K562 (cell line): ENCODE results near the gene ANKRD36B. TPM values are rescaled to one million over a fixed set of nuclear protein-coding genes. Genes with fewer than 3 reads are reported as not detected.
"Not testable (repeated sequence)": the region's sequence is repeated elsewhere in the genome, so short reads cannot be mapped to it uniquely, and the experiment has no call there.

Experiments used
- ATAC-seq: fragments of 200-7000 bp; cut with Tn5 transposase; 3 replicates; pipeline ENCODE4 v1.9.1; 2020; ENCODE audit warnings: moderate library complexity
- BruUV-seq: library from RNA; stranded (reverse); fragments of 400-500 nt; replicated peaks from 2 replicates; lab custom pipeline; 2021; lab: Mats Ljungman, UMichigan
- CTCF ChIA-PET: fragments of 300-600 bp; formaldehyde crosslinking; extraction: SDS; loops from one replicate; lab custom pipeline; 2021; ENCODE audit warnings: low intra/inter-chr PET ratio; lab: Yijun Ruan, JAX
- POLR2A ChIA-PET: fragments of 300-600, 350-650 bp; sonication (Branson Sonifier 250); formaldehyde crosslinking; extraction: SDS; loops from one replicate; lab custom pipeline; 2021; ENCODE audit warnings: antibody characterized with exemption, inconsistent platforms; lab: Yijun Ruan, JAX
- DNase-seq, 4 experiments: peaks; one replicate each; pipeline versions ENCODE4 v3.0.0 to v3.0.0-alpha.2; 2011 to 2018; ENCODE audit warnings: low spot score in 3 of 4, mixed read lengths in 3 of 4; ENCODE audit errors: extremely low read depth in 1 of 4
- FAIRE-seq: peaks from 2 replicates; lab custom pipeline; 2011; peaks lifted over from hg19 to GRCh38; lab: Jason Lieb, UNC
- H2AFZ ChIP-seq: 2 replicates; pipeline ENCODE4 v1.6.0; 2011; ENCODE audit warnings: low read depth, low read length, control low read depth, inconsistent platforms
- H3K27ac ChIP-seq: fragments of 200-600 bp; 3 replicates; pipeline ENCODE4 v1.8.0; 2011; ENCODE audit warnings: low read depth, mild to moderate bottlenecking, control low read depth, inconsistent platforms, low read length, moderate library complexity, mixed read lengths; ENCODE audit errors: extremely low read depth
- H3K27me3 ChIP-seq, 2 experiments: fragments of 300-600 bp in 1 of 2; 2 replicates in 1 of 2; 3 replicates in 1 of 2; pipeline versions ENCODE4 v1.6.0 to v1.8.0; 2011; ENCODE audit warnings: inconsistent platforms in 2 of 2, low read length in 2 of 2, mild to moderate bottlenecking in 1 of 2, mixed read lengths in 1 of 2, moderate library complexity in 1 of 2; ENCODE audit not compliant: control insufficient read depth in 2 of 2, insufficient read depth in 2 of 2
- H3K36me3 ChIP-seq: fragments of 300-600 bp; 3 replicates; pipeline ENCODE4 v1.8.0; 2011; ENCODE audit warnings: mild to moderate bottlenecking, low read length, inconsistent platforms; ENCODE audit not compliant: control insufficient read depth, insufficient read depth
- H3K4me1 ChIP-seq, 2 experiments: fragments of 200-600 bp in 1 of 2; replicated peaks in 1 of 2; 2 replicates in 1 of 2; 3 replicates in 1 of 2; pipeline versions ENCODE4 v1.5.1 to v1.8.0; 2011; ENCODE audit warnings: inconsistent platforms in 2 of 2, low read length in 2 of 2, mild to moderate bottlenecking in 1 of 2, mixed read lengths in 1 of 2, moderate library complexity in 1 of 2; ENCODE audit not compliant: control insufficient read depth in 2 of 2, insufficient read depth in 2 of 2
- H3K4me2 ChIP-seq: 2 replicates; pipeline ENCODE4 v1.6.1; 2011; ENCODE audit warnings: low read length, control low read depth, inconsistent platforms, mixed read lengths; ENCODE audit not compliant: insufficient read depth
- H3K4me3 ChIP-seq: fragments of 200-600 bp; sonication (generic), shearing (Covaris generic); 2 replicates; pipeline ENCODE4 v1.5.1; 2016; ENCODE audit warnings: control low read depth, inconsistent platforms
- H3K79me2 ChIP-seq: fragments of 200-600 bp; 3 replicates; pipeline ENCODE4 v1.8.0; 2011; ENCODE audit warnings: low read length, inconsistent platforms; ENCODE audit not compliant: control insufficient read depth, insufficient read depth
- H3K9ac ChIP-seq, 2 experiments: 2 replicates each; pipeline versions ENCODE4 v1.6.0 to v1.6.1; 2011; ENCODE audit warnings: low read depth in 2 of 2, low read length in 2 of 2, control low read depth in 1 of 2, inconsistent platforms in 1 of 2, mild to moderate bottlenecking in 1 of 2, mixed read lengths in 1 of 2; ENCODE audit not compliant: insufficient read depth in 1 of 2
- H3K9me1 ChIP-seq: one replicate; pipeline ENCODE4 v1.6.0; 2011; ENCODE audit warnings: inconsistent platforms, mild to moderate bottlenecking, low read length, moderate library complexity; ENCODE audit not compliant: control insufficient read depth, insufficient read depth
- H3K9me3 ChIP-seq: replicated peaks from 2 replicates; pipeline ENCODE4 v1.5.1; 2011; ENCODE audit warnings: low read depth, low read length, inconsistent platforms; ENCODE audit not compliant: control insufficient read depth, insufficient read depth
- H4K20me1 ChIP-seq: replicated peaks from 2 replicates; pipeline ENCODE4 v1.6.1; 2011; ENCODE audit warnings: low read length, inconsistent platforms, mixed read lengths; ENCODE audit not compliant: control insufficient read depth, insufficient read depth
- FOSL1 ChIP-seq: fragments of 200-800 bp; sonication (Bioruptor generic); conservative IDR thresholded peaks from 2 replicates; pipeline ENCODE4 v1.6.1; 2016; ENCODE audit warnings: missing genetic modification characterization, missing compliant biosample characterization
- JUND ChIP-seq, 2 experiments: IDR thresholded peaks; 2 replicates in 1 of 2; 3 replicates in 1 of 2; pipeline ENCODE4 v1.6.1; 2011; ENCODE audit warnings: borderline replicate concordance in 2 of 2, low read depth in 2 of 2, low read length in 2 of 2, improper control_type of control experiment in 1 of 2, missing biosample characterization in 1 of 2, missing genetic modification characterization in 1 of 2, missing genetic modification reagents in 1 of 2
- VEZF1 ChIP-seq: fragments of 200-800 bp; sonication (Bioruptor generic); IDR thresholded peaks from 2 replicates; pipeline ENCODE4 v1.6.1; 2017; ENCODE audit warnings: missing genetic modification characterization, missing compliant biosample characterization
- WGBS: fragments of 100-300 bp; shearing (Covaris generic); methylation state at CpG from one replicate; pipeline ENCODE4 v1.1.6; 2016; ENCODE audit warnings: low coverage, mixed read lengths; ENCODE audit not compliant: insufficient coverage; ENCODE audit errors: missing lambda C conversion rate; 5-methylcytosine and 5-hydroxymethylcytosine counted together
- in situ Hi-C: fragments of 300-500 bp; cut with MboI; formaldehyde crosslinking; loops from 4 replicates; pipeline ENCODE4 v1.15.0; 2018; ENCODE audit warnings: inconsistent platforms, mixed read lengths
- intact Hi-C: fragments of 100-400 bp; cut with micrococcal nuclease; formaldehyde crosslinking; loops from 2 replicates; pipeline ENCODE4 v1.14.2; 2022
- polyA plus RNA-seq, 8 experiments: library from polyadenylated mRNA; depleted of rRNA in 4 of 8; stranded (reverse) in 5 of 8; unstranded in 3 of 8; fragments of >200 nt; fragmentation: Nextera tagmentation in 2 of 8; fragmentation: Illumina TruSeq in 1 of 8; extraction: Ambion mirVana in 2 of 8; extraction: Trizol in 1 of 8; gene quantifications; 2 replicates each; pipeline versions ENCODE4 v1.2.1 to v1.2.3, GENCODE V29; 2011 to 2014; ENCODE audit warnings: inconsistent platforms in 1 of 8, missing spikeins in 1 of 8
- total RNA-seq, 7 experiments: library from RNA; depleted of rRNA in 6 of 7; stranded (reverse); fragments of >200 nt in 6 of 7; fragmentation: Illumina TruSeq in 2 of 7; extraction: Trizol in 2 of 7; gene quantifications; 2 replicates each; pipeline versions ENCODE4 v1.2.1 to v1.2.3, GENCODE V29; 2011 to 2021; ENCODE audit warnings: low replicate concordance in 1 of 7

The ANKRD36B gene
- total and polyA plus RNA-seq, 9 of the 15 experiments (the other 6 are each of a cell fraction or from before 2014, with no cell fraction given): 7.6 to 40.9 (median 13.3) TPM

GRCh38 chr2:97618939-97619827 lies 29.5 kb upstream of the ANKRD36B start:
- ATAC-seq (peak; percentile 78), DNase-seq (peak in 1 of 4 experiments; percentile 16), FAIRE-seq (peak; percentile 68)
- CTCF ChIA-PET; H3K9me3 ChIP-seq; H4K20me1 ChIP-seq; H3K79me2 ChIP-seq; H3K4me1 ChIP-seq; H3K27ac ChIP-seq; H3K9me1 ChIP-seq; H3K36me3 ChIP-seq; H3K4me3 ChIP-seq; intact Hi-C loops; BruUV-seq; H3K4me2 ChIP-seq; POLR2A ChIA-PET; H3K27me3 ChIP-seq; TF ChIP-seq JUND (IDR thresholded peaks at IDR 0.05; ENCODE audit: borderline replicate concordance, low read depth, low read length): not testable (repeated sequence)
- Histone ChIP-seq H3K9ac (peak overlapping the region in 1 of 2 experiments; percentile 35; a peak in 1 of 4 replicates), H2AFZ (0 out of 2 replicates have a peak overlapping the region, but pooled peaks have one; percentile 33)
- in situ Hi-C loops: loop anchor here (5.0 kb wide), 1 partner anchor 1557 kb away; no protein-coding TSS in a partner anchor
- WGBS: 33% methylated on average over 6 of the region's 14 CpGs
- TF ChIP-seq VEZF1 (CRISPR knock-in tag): peak; percentile 47
- TF ChIP-seq JUND (tag; IDR thresholded peaks at IDR 0.05; ENCODE audit: borderline replicate concordance, low read depth, low read length): peak; percentile 26; the same call in 1 of the 3 replicates
- TF ChIP-seq FOSL1 (tag): peak; percentile 69
